ENCODE results near the gene ZNF280B. TPM values are rescaled to one million over a fixed set of nuclear protein-coding genes. Genes with fewer than 3 reads are reported as not detected.
A peak's percentile ranks its signal among the peaks of the same experiment; 100 is the strongest.
"Not testable (repeated sequence)": the region's sequence is repeated elsewhere in the genome, so short reads cannot be mapped to it uniquely, and the experiment has no call there.

ZNF280B gene
- total RNA-seq, 2 experiments from 2014 or later, result 2.3 to 3.0 TPM

- Mint-ChIP-seq H3K27me3 (no peaks in the 10 kb centered on the region), H3K9me3 (peaks cover 13% of the 10 kb centered on the region), H3K27ac (peak overlapping the region; percentile 27), H3K36me3 (ENCODE audit: low read depth) (peaks cover 38% of the 10 kb centered on the region), H3K4me3 (peak overlapping the region; percentile 78), H3K4me1 (ENCODE audit: low read depth) (peaks cover 13% of the 10 kb centered on the region)
- ChIA-PET CTCF (interaction anchor here (0.9 to 2.4 kb wide), 6 partner anchors 9 to 245 kb away, joined by 3 to 16 read pairs (median 6); partner anchors contain the start of gene PRAME), POLR2A (no interaction called here)
- intact Hi-C loops (cut with micrococcal nuclease), result no loop called here
- no peak for TF ChIP-seq CTCF (IDR thresholded peaks at IDR 0.05)
- ATAC-seq, result no peak
- peak; percentile 14 for DNase-seq
These were observed 734 bp downstream of the ZNF280B start for GRCh38 chr22:22507743-22508273.

GRCh38 chr22:22506736-22507135 is 1.8 kb downstream of the ZNF280B start:
- H3K36me3 Mint-ChIP-seq (ENCODE audit: low read depth), result peaks cover 43% of the 10 kb centered on the region
- ChIA-PET CTCF (interaction anchor here (2.4 kb wide), 1 partner anchor 52 kb away, joined by 7 read pairs; the partner anchor contains the start of gene PRAME), POLR2A (interaction anchor here (0.6 to 1.2 kb wide), 2 partner anchors 9 to 53 kb away, joined by 3 read pairs; partner anchors contain the start of gene PRAME)
- H3K4me3 Mint-ChIP-seq, result peak overlapping the region; percentile 13
- peaks cover 13% of the 10 kb centered on the region for H3K9me3 Mint-ChIP-seq
- no peak for TF ChIP-seq CTCF (IDR thresholded peaks at IDR 0.05)
- H3K27me3 Mint-ChIP-seq, result no peaks in the 10 kb centered on the region
- H3K27ac Mint-ChIP-seq, result no peak overlapping the region
- ATAC-seq (no peak), DNase-seq (no peak)
- peaks cover 13% of the 10 kb centered on the region for H3K4me1 Mint-ChIP-seq (ENCODE audit: low read depth)
- intact Hi-C loops (cut with micrococcal nuclease), result no loop called here

DNA sequence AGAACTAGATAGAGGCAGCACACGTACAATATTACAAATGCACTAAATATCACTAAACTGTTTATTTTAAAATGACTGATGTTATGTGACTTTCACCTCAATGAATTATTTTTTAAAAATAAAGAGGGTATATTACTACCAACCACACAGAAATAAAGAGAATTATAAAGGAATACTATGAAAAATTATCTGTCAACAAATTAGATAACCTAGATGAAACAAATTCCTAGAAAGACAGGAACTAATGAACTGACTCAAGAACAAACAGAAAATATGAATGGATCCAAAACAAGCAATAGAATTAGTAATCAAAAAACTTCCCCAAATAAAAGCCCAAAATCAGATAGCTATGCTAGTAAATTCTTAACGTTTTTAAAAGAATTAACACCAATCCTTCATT is 10.3 kb downstream of the ZNF280B start:
- TF ChIP-seq CTCF (IDR thresholded peaks at IDR 0.05), result no peak
- H3K9me3 Mint-ChIP-seq, result no peaks in the 10 kb centered on the region
- ChIA-PET POLR2A (no interaction called here), CTCF (interaction anchor here (1.0 to 2.8 kb wide), 2 partner anchors 11 to 34 kb away, joined by 3 to 16 read pairs; partner anchors contain the start of gene ZNF280B)
- intact Hi-C loops (cut with micrococcal nuclease), result no loop called here
- H3K4me1 Mint-ChIP-seq (ENCODE audit: low read depth), result no peaks in the 10 kb centered on the region
- H3K27me3 Mint-ChIP-seq, result no peaks in the 10 kb centered on the region
- H3K36me3 Mint-ChIP-seq (ENCODE audit: low read depth), result peaks cover 10% of the 10 kb centered on the region
- ATAC-seq, result no peak
- H3K27ac Mint-ChIP-seq, result no peak overlapping the region
- DNase-seq, result no peak
- no peak overlapping the region for H3K4me3 Mint-ChIP-seq

DNA sequence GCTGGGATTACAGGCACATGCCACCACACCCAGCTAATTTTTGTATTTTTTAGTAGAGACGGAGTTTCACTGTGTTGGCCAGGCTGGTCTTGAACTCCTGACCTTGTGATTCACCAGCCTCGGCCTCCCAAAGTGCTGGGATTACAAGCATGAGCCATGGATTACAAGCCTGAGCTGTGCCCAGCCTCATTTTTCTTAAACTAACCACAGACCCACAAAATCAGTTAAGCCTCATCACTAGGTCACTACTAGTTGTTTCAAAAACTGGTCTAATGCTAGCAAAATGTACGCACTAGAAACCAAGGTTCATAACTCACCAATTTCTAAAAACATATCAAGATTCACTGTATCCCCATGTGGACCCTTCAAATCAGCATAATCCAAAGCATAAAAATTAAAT is 17.0 kb downstream of the ZNF280B start:
- ATAC-seq; H3K4me1 Mint-ChIP-seq (ENCODE audit: low read depth); H3K27ac Mint-ChIP-seq; intact Hi-C loops (cut with micrococcal nuclease); H3K9me3 Mint-ChIP-seq; DNase-seq; H3K27me3 Mint-ChIP-seq; POLR2A ChIA-PET; H3K4me3 Mint-ChIP-seq: not testable (repeated sequence)
- H3K36me3 Mint-ChIP-seq (ENCODE audit: low read depth), result peaks cover 25% of the 10 kb centered on the region
- CTCF ChIA-PET, result interaction anchor here (2.0 to 2.7 kb wide), 3 partner anchors 17 to 28 kb away, joined by 5 to 14 read pairs (median 6); partner anchors contain the start of gene ZNF280B

DNA sequence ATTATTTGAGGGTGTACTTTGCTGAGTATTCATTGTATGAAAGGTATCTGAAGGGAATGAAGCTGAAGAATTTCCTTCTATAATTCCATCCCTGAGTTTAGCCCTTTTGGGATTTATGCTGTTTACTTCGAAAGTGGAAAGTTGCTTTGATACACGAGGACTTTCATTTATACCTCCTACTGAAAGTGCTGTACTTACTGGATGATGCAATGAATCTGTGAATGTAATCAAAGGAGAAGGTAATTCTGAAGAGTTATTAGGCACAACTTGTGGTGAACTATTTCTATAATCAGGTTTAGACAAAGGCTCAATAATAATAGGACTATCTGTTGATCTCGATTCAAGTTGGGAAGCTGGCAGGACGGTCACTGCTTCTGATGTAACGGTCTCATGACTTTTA is 19.8 kb downstream of the ZNF280B start:
- Mint-ChIP-seq H3K27me3 (no peaks in the 10 kb centered on the region), H3K9me3 (no peaks in the 10 kb centered on the region), H3K4me3 (no peak overlapping the region), H3K36me3 (ENCODE audit: low read depth) (peaks cover 25% of the 10 kb centered on the region), H3K4me1 (ENCODE audit: low read depth) (no peaks in the 10 kb centered on the region), H3K27ac (peak overlapping the region; percentile 31)
- DNase-seq (no peak), ATAC-seq (no peak)
- intact Hi-C loops (cut with micrococcal nuclease), result no loop called here
- ChIA-PET POLR2A (interaction anchor here (0.6 kb wide), 1 partner anchor 138 kb away, joined by 3 read pairs; no protein-coding TSS in a partner anchor), CTCF (interaction anchor here (0.6 to 2.7 kb wide), 2 partner anchors 20 to 1594 kb away, joined by 3 to 14 read pairs; partner anchors contain the start of gene ZNF280B)
- TF ChIP-seq CTCF (IDR thresholded peaks at IDR 0.05), result no peak

All from activated CD8-positive, alpha-beta T cell treated with anti-CD3 and anti-CD28 coated beads for 36 hours (primary cell).